Stimulated activated CD8-positive, alpha-beta memory T cell treated with anti-CD3 and anti-CD28 coated beads, Interleukin-12 subunit alpha, Interleukin-12 subunit beta, amount 100 ng/mL, for 24 hours (primary cell): ENCODE data around the gene RADIL.

Experiments used
- DNase-seq: peaks from one replicate; pipeline ENCODE4 v3.0.0-alpha.2; 2020; ENCODE audit errors: extremely low read depth

Gene RADIL

GRCh38 chr7:4851459-4852422, 31.8 kb downstream of the RADIL start:
- no peak for DNase-seq

- no peak for DNase-seq
These were observed 33.2 kb downstream of the RADIL start for GRCh38 chr7:4850262-4850795.

- no peak for DNase-seq
These were observed 34.1 kb downstream of the RADIL start for GRCh38 chr7:4849390-4849789.

GRCh38 chr7:4845740-4846142, 37.8 kb downstream of the RADIL start:
- DNase-seq, result no peak

GRCh38 chr7:4842319-4843064, 41.0 kb downstream of the RADIL start:
- DNase-seq, result no peak

GRCh38 chr7:4841836-4842235, 41.7 kb downstream of the RADIL start:
- DNase-seq, result no peak

GRCh38 chr7:4841007-4841784, 42.3 kb downstream of the RADIL start:
- DNase-seq, result no peak

- DNase-seq, result no peak
These were observed 43.4 kb downstream of the RADIL start for GRCh38 chr7:4840079-4840501.

GRCh38 chr7:4838626-4839334, 44.7 kb downstream of the RADIL start:
- DNase-seq, result no peak

- no peak for DNase-seq
These were observed 45.5 kb downstream of the RADIL start for GRCh38 chr7:4837803-4838625.

- DNase-seq, result no peak
These were observed 46.3 kb downstream of the RADIL start for GRCh38 chr7:4837041-4837802.

GRCh38 chr7:4836206-4836661, 47.3 kb downstream of the RADIL start:
- no peak for DNase-seq

GRCh38 chr7:4835398-4836205, 47.9 kb downstream of the RADIL start:
- no peak for DNase-seq

- DNase-seq, result no peak
These were observed 48.7 kb downstream of the RADIL start for GRCh38 chr7:4834601-4835397.

GRCh38 chr7:4833691-4834600, 49.6 kb downstream of the RADIL start:
- DNase-seq, result no peak

- DNase-seq, result no peak
These were observed 50.3 kb downstream of the RADIL start for GRCh38 chr7:4833176-4833575.

- DNase-seq, result no peak
These were observed 50.8 kb downstream of the RADIL start for GRCh38 chr7:4832711-4833110.
